ENCODE data around the gene BRD1.

Gene BRD1

DNA sequence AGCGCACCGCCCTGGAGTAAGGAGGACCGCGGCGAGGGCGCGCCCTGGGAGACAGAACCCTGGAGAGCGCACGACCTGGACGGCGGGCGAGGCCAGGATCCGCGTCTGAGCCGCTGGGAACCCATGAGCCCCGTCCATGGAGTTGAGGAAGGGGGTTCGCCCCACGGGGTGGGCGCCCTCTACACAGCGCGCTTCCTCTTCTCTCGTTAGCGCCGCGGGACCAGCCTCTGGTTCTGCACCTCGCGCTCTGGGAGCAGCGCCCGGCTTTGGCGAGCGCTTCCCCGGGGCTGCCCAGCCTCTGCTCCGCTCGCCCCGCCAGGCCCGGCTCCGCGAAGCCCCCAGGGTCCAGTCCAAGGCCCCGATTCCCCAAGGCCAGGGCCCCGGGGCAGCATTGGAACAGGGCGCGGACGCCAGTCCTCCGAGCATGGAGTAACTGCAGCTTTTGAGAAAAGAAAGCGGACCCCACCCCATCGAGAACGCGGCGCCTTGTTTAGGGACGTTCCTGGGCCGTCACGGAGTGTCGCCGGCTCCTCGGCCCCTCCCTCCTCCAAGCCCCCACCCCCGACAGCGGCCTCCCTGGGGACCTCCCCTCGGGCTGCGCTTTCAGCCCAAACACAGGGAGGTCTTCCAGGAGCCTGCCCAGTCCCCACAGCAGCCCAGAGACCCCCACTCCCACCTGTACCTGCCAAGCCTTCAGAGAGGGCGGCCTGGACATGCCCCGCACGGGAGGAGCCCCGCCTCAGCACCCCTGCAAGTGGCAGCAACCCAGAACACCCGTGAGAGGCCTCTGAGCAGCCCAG is 56.2 kb downstream of the BRD1 start:
- in situ Hi-C loops (cut with MboI; ENCODE audit: low sequenced_read_pairs): loop anchor here (25.0 kb wide), 1 partner anchor 266 kb away; no protein-coding TSS in a partner anchor

DNA sequence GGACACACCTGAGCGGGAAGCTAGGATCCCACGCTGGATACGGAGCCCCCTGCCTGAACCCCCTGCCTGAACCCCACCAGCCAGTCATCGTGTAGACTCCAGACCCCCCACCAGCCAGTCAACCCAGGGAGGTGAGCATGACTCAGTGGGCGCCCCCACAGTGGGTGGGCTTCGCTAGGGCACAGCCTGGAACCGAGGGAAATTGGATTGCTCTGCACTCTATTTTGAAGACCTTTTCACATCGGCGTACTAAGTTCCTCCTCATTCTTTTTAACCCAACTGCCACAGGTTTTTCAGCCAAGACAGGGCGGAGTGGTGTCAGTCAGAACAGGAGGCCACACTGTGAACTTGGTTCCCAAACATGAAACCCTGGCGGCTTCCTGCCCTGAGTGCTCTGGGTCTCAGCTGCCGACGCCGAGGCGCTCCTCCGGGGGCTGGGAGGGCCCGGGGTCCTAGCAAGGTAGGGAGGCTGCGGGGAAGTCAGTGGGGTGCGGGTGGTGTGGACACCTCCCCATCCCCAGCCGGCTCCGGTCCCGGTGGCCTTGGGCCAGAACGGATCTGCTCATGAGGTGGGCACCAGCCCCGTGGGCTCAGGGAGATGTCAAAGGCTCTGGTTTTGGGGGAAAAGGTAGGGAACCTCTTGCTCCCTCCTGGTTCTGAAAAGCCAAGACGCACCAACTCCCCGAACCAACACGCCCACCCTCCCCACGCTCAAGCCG is 57.0 kb downstream of the BRD1 start:
- in situ Hi-C loops (cut with MboI; ENCODE audit: low sequenced_read_pairs): loop anchor here (25.0 kb wide), 1 partner anchor 267 kb away; no protein-coding TSS in a partner anchor

DNA sequence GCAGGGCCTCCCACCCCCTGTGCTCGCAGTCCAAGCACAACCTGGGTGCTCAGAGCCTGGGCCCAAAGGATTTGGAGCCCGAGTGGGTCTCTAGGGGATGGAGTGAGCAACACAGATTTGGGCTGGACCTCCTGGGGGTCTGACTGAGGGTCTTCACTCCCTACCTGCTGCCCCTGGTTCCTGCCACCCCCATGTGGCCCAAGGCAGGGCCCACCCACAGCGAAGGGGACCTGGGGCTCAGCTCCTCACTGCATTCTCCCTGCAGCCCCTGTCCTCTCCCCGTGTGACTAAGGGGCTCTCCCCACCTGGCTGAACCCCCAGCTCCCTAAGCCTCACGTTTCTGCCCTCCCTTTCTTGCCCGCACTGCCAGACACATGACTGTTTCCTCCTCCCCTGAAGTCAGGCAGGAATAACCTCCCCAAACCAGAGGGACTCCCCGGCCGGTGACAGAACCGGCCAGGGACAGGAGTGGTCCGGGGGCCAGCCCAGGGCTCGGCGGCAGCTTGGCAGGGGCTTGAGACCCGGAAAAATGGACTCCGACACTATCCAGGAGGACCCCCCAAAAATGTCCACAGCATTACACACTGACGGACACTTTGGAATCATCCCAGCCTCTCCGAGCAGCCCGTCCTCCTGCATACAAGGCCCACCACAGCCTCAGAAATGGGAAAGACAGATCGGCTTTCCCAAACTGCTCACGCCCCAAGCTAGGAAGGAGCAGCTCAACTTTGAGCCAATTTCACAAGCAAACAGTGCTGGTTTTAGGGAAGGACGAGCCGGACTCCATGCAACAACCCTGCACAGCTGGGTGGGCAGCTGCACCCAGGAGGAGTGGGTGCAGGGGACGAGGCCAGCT is 57.8 kb downstream of the BRD1 start:
- in situ Hi-C loops (cut with MboI; ENCODE audit: low sequenced_read_pairs): loop anchor here (25.0 kb wide), 1 partner anchor 267 kb away; no protein-coding TSS in a partner anchor

DNA sequence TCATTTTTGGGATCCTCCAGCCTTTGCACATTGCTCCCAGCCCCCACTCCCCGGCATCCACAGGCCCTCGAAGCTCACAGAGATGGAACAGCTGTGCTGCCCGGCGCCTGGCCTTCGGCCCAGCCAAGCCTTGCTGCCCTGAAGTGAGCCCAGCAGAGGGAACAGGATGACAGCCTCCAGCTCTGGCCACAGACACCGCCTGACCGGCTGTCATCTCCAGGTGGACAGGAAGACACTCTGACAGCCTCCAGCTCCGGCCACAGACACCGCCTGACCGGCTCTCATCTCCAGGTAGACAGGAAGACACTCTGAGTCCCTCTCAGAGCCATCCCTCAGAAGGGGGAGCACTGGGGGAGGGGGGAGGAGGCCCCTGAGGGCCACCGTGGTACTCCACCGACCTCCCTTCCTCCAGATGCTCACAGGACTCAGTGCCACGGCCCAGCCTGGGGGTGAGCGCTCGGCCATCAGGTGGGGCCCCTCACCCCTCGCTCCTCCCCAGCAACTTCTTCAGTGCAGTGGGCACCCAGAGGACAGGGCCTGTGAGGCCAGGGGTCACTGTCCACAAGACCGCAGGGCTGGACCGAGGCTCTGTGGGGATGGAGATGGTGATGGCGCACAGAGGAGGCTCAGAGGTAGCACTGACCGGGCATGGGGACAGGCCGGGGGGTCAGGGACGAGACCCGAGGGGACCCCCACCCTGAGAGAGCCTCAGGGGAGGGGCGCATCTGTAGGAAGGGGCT is 58.6 kb downstream of the BRD1 start:
- in situ Hi-C loops (cut with MboI; ENCODE audit: low sequenced_read_pairs): loop anchor here (25.0 kb wide), 1 partner anchor 268 kb away; no protein-coding TSS in a partner anchor

DNA sequence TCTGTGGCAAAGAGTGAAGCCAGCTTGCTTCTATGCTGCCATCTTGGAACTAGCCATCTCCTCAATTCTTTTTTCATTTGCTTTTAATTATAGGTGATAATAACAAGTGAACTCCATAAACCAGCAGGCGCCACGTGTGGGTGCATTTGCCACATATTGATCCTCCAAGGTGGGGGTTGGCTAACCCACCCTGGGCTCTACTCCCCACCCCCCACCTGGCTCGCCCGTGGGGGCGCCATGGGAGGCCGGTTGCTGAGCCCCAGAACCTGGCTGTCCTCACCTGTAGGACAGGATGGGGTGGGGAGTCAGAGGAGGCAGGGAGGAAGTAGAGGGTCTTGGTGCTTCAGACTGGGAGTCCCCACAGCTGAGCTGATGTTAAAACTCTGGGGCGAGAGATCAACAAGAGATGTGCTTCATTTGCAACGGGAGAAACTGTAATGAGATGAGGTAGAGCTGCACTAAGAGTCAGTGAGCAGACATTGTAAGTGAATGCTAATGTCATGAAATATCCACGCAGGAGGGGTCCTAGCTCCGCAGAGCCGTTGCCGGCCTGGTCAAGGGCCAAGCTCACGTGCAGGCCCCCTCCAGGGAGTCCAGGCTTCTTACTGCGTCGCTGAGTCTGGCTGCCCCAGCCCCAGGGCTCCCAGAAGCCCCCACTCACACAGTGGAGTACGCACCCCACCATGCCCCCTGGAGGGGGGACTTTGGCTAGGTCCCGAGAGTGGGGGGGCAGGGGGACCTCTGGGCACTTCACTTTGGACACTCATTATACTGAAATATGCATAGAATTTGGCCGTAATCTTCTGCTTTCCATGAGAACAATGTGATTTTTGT is 59.4 kb downstream of the BRD1 start:
- in situ Hi-C loops (cut with MboI; ENCODE audit: low sequenced_read_pairs): loop anchor here (25.0 kb wide), 1 partner anchor 269 kb away; no protein-coding TSS in a partner anchor

DNA sequence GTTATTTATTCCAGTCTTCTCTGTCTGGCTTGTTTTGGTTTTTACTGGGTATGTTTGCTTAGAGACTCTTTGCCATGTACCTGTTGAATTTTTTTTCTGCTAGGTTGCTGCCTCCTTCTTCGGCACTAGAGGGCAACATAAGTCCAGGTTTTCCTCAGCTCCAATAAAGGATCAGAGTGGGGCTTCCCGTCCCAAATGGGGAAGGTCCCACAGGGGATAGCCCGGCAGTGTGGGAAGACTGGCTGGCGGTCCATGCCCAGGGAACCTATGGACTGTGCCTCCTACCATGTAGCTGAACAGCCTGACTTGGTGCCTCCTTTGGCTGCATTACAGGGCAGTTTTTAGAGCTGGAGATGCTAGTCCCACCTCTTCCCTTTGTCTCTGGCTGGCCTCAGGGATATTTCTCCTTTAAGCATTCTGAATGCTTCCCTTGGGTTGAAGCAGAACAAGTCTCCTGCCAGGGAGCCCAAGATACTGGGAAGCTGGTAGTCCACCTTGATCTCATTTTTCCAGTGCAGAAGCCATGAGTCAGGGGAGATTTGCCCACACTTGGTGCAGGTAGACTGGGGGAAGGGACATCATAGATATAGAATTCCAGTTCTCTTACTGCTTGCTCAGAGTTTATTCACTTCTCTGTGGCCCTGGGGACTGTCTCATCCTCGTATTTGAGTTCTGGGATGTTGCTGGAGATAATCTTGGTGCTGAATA is 60.2 kb downstream of the BRD1 start:
- in situ Hi-C loops (cut with MboI; ENCODE audit: low sequenced_read_pairs): loop anchor here (25.0 kb wide), 1 partner anchor 270 kb away; no protein-coding TSS in a partner anchor

DNA sequence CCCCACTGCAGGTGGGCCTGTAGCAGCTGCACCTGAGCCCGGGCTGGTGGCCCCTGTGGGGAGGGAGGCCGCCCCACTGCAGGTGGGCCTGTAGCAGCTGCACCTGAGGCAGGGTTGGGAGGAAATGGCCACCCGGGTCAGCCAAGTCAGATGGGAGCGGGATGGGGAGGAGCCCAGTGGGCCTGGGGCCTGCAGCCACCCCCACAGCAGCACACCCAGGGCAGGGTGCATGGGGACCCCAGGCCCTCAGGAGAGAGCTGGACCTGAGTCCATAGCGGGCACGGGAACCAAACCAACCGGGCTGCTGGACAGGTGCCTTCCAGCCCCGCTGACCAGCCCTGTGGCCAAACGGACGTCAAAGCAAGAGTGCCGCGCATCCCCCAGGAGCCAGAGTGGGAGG is 61.7 kb downstream of the BRD1 start:
- in situ Hi-C loops (cut with MboI; ENCODE audit: low sequenced_read_pairs): loop anchor here (25.0 kb wide), 1 partner anchor 271 kb away; no protein-coding TSS in a partner anchor

DNA sequence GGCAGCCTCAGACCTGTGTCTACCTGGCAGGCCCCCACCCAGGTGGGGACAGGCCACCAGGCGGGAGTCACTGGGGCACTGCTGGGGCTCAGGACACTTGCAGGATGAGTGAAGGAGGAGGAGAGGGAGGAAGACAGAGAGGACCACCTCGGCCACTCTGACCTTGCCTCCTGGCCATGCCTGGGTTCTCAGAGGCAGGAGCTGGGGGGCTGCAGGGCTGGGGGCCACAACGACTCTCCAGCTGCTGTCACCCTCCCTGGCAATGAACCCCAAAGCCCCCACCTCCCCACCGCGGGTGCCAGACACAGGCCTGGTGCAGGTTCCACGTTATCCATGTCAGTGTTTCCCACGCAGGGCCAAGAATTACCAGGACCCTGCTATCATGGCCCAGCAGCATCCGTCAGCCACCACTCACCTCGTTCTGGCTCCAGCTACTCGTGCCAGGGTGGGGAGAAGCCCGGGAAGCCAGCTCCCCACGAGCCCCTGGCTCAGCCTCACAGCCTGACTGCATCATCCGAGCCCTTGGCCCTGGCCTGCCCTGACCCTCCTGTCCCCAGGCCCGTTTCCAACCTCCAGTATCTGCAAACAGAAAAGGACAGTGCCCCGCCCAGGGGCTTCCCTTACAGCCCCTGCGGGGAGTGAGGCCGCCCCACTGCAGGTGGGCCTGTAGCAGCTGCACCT is 62.4 kb downstream of the BRD1 start:
- in situ Hi-C loops (cut with MboI; ENCODE audit: low sequenced_read_pairs): loop anchor here (25.0 kb wide), 1 partner anchor 272 kb away; no protein-coding TSS in a partner anchor

DNA sequence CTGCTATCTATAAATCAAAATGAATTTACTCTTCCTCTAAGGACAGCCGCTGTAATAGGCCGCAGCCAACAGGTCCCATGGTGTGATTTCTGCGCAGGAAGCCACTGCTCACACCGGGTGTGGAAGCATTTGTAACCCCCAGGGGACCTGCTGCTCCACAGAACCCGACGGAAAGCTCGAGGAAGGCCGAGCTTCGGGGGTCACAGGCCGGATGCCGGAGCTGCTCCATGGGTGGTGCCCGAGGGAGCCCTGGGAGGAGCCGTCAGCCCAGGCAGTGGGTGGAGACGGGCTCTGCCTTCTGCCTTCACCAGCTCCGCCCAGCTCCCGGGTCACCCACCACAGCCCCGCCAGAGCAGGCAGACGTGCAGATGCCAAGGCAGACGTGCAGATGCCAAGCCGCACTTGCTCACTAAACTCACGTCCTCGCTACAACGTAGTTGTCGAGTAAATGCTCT is 63.5 kb downstream of the BRD1 start:
- in situ Hi-C loops (cut with MboI; ENCODE audit: low sequenced_read_pairs): loop anchor here (25.0 kb wide), 1 partner anchor 273 kb away; no protein-coding TSS in a partner anchor

DNA sequence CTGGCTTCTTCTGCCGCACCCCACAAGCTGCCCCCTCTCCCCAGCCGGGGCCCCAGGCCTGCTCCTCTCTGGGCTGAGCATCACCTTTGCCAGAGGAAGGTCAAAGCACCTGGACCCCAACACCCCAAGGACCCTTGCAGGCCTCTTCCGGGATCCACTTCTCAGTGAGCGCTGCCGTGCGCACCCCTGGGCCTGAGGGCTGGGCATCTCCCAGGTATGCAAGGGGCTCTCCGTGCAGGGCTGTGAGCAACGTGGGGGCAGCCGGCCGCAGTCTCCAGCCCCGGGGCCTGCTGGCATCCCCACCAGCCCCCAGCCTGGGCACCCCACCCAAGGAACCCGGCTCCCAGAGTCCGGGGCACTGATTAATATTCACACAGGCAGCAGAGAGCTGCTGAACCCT is 64.0 kb downstream of the BRD1 start:
- in situ Hi-C loops (cut with MboI; ENCODE audit: low sequenced_read_pairs): loop anchor here (25.0 kb wide), 1 partner anchor 274 kb away; no protein-coding TSS in a partner anchor

DNA sequence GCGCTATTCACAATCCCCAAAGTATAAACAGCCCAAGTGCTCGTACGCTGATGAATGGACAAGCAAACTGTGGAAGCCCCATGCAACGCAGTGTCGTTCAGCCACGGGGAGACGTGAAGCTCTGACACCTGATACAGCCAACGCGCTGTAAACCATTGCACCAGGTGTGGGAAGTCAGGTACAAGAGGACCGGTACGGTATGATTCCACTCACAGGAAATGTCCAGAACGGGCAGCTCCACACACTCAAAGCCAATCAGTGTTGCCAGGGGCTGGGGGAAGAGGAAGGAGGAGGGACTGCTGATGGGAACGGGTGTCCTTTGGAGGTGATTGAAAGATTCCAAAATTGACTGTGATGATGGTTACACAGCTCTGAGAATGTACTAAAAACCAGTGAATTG is 64.5 kb downstream of the BRD1 start:
- in situ Hi-C loops (cut with MboI; ENCODE audit: low sequenced_read_pairs): loop anchor here (25.0 kb wide), 1 partner anchor 274 kb away; no protein-coding TSS in a partner anchor

DNA sequence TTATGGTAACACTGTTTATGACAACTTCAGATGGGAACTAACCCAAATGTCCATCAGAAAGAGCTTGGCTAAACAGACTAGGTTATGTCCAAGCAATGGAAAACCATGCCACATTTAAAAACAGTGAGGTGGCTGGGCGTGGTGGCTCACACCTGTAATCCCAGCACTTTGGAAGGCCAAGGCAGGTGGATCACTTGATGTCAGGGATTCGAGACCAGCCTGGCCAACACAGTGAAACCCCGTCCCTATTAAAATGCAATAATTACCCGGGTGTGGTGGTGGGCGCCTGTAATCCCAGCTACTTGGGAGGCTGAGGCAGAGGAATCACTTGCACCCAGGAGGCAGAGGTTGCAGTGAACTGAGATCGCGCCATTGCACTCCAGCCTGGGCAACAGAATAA is 65.1 kb downstream of the BRD1 start:
- in situ Hi-C loops (cut with MboI; ENCODE audit: low sequenced_read_pairs): loop anchor here (25.0 kb wide), 1 partner anchor 275 kb away; no protein-coding TSS in a partner anchor

DNA sequence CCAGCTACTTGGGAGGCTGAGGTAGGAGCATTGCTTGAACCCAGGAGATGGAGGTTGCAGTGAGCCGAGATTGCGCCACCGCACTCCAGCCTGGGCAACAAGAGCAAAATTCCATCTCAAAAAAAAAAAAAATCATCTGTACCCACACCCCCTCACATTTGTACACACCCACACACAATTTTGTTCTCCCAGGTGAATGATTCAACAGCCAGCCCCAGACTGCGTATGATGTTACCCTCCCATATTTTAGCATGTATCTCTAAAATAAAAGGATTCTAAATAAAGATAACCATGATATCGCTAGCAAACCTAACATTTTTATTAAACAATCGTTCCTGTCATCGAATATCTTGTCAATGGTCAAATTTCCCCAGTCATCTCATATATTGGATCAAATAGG is 65.8 kb downstream of the BRD1 start:
- in situ Hi-C loops (cut with MboI; ENCODE audit: low sequenced_read_pairs): loop anchor here (25.0 kb wide), 1 partner anchor 275 kb away; no protein-coding TSS in a partner anchor

DNA sequence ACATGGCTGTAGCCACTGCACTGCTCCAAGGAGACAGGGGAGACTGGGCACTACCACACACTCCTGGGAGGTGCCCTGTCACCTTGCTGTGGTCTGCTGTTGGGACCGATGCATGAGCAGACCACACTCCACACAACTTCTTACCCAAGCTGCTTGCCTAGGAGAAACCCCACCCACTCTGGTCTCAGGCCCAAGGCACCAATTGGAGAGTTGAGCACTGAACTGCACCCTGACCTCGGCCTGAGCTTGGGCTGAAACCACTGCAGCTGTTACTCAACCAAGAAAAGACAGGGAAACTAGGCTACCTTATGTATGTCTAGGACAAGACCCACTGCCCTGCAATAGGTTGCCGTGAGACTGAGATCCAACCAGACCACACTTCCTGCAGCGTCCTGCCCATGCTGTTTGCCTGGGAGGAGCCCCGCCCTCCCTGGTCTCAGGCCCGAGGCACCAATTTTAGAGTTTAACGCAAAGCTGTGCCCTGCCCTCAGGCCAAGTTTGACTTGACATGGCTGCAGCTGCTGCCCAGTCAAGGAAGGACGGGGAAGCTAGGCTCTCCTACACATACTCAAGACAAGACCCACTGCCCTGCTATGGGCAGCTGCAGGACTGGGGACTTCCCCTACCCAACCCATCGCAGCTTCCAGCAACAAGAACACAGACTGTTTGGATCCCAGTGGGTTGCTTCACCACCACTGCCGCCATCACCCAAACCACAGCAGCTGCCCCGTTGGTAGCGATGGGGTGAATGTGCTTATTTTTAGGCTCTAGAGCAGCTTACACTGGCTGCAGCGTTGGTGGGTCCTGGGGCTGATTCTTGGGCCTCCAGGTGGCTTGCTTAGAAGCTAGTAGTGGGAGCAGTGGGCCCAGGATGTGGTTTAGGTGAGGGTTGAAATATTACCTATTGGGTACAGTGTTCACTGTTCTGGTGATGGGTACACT is 66.8 kb downstream of the BRD1 start:
- in situ Hi-C loops (cut with MboI; ENCODE audit: low sequenced_read_pairs): loop anchor here (25.0 kb wide), 1 partner anchor 276 kb away; no protein-coding TSS in a partner anchor

DNA sequence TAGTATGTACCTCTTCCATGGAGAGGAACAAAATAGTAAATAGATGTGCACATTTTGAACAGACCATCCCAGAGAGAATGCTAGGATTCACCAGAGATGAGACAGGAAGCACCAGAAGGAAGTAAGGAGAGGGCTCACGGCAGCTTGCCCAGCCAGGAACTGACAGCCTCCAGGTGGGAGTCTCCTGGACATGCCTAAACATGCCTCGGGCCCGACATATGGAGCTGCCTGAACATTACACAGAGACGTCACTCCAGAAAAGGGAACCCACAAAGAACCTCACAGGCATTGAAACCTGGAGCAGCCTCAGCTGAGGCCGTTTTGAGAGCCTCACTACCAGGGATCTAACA is 67.4 kb downstream of the BRD1 start:
- in situ Hi-C loops (cut with MboI; ENCODE audit: low sequenced_read_pairs): loop anchor here (25.0 kb wide), 1 partner anchor 277 kb away; no protein-coding TSS in a partner anchor

DNA sequence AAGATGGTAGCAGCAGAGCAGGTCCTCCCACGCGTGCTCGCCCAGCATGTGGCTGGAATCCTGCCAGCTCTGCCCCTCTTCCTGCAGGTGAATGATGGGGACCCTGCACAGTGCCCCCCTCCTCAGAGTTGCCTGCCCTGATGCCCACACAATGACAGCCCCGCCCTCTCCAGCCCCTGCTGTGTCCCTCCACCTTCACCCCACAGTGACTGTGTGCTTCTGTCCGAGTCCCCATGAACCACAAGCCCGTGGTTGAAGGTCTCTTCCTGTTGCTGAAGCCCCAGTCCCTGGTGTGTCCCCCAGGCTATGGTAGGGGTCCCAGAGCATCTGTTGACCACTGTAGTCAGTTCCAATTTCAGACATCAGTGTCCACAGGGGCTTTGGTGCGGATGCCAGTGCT is 71.0 kb downstream of the BRD1 start:
- in situ Hi-C loops (cut with MboI; ENCODE audit: low sequenced_read_pairs): loop anchor here (25.0 kb wide), 1 partner anchor 281 kb away; no protein-coding TSS in a partner anchor

Measured in HL-60/S4 treated with phorbol 12-myristate 13-acetate at 8.2 ng/mL for 4 days and 3 days (cell line).